K562 (cell line): ENCODE results near the gene RCOR3. TPM values are rescaled to one million over a fixed set of nuclear protein-coding genes. Genes with fewer than 3 reads are reported as not detected.
"Not testable (repeated sequence)": the region's sequence is repeated elsewhere in the genome, so short reads cannot be mapped to it uniquely, and the experiment has no call there.

Experiments used
- ATAC-seq: fragments of 200-7000 bp; cut with Tn5 transposase; 3 replicates; pipeline ENCODE4 v1.9.1; 2020; ENCODE audit warnings: moderate library complexity
- BruUV-seq: library from RNA; stranded (reverse); fragments of 400-500 nt; replicated peaks from 2 replicates; lab custom pipeline; 2021; lab: Mats Ljungman, UMichigan
- CTCF ChIA-PET: fragments of 300-600 bp; formaldehyde crosslinking; extraction: SDS; loops from one replicate; lab custom pipeline; 2021; ENCODE audit warnings: low intra/inter-chr PET ratio; lab: Yijun Ruan, JAX
- POLR2A ChIA-PET: fragments of 300-600, 350-650 bp; sonication (Branson Sonifier 250); formaldehyde crosslinking; extraction: SDS; loops from one replicate; lab custom pipeline; 2021; ENCODE audit warnings: antibody characterized with exemption, inconsistent platforms; lab: Yijun Ruan, JAX
- DNase-seq, 4 experiments: peaks; one replicate each; pipeline versions ENCODE4 v3.0.0 to v3.0.0-alpha.2; 2011 to 2018; ENCODE audit warnings: low spot score in 3 of 4, mixed read lengths in 3 of 4; ENCODE audit errors: extremely low read depth in 1 of 4
- FAIRE-seq: peaks from 2 replicates; lab custom pipeline; 2011; peaks lifted over from hg19 to GRCh38; lab: Jason Lieb, UNC
- H2AFZ ChIP-seq: 2 replicates; pipeline ENCODE4 v1.6.0; 2011; ENCODE audit warnings: low read depth, low read length, control low read depth, inconsistent platforms
- H3K27ac ChIP-seq: fragments of 200-600 bp; 3 replicates; pipeline ENCODE4 v1.8.0; 2011; ENCODE audit warnings: low read depth, mild to moderate bottlenecking, control low read depth, inconsistent platforms, low read length, moderate library complexity, mixed read lengths; ENCODE audit errors: extremely low read depth
- H3K27me3 ChIP-seq, 2 experiments: fragments of 300-600 bp in 1 of 2; 2 replicates in 1 of 2; 3 replicates in 1 of 2; pipeline versions ENCODE4 v1.6.0 to v1.8.0; 2011; ENCODE audit warnings: inconsistent platforms in 2 of 2, low read length in 2 of 2, mild to moderate bottlenecking in 1 of 2, mixed read lengths in 1 of 2, moderate library complexity in 1 of 2; ENCODE audit not compliant: control insufficient read depth in 2 of 2, insufficient read depth in 2 of 2
- H3K36me3 ChIP-seq: fragments of 300-600 bp; 3 replicates; pipeline ENCODE4 v1.8.0; 2011; ENCODE audit warnings: mild to moderate bottlenecking, low read length, inconsistent platforms; ENCODE audit not compliant: control insufficient read depth, insufficient read depth
- H3K4me1 ChIP-seq, 2 experiments: fragments of 200-600 bp in 1 of 2; replicated peaks in 1 of 2; 2 replicates in 1 of 2; 3 replicates in 1 of 2; pipeline versions ENCODE4 v1.5.1 to v1.8.0; 2011; ENCODE audit warnings: inconsistent platforms in 2 of 2, low read length in 2 of 2, mild to moderate bottlenecking in 1 of 2, mixed read lengths in 1 of 2, moderate library complexity in 1 of 2; ENCODE audit not compliant: control insufficient read depth in 2 of 2, insufficient read depth in 2 of 2
- H3K4me2 ChIP-seq: 2 replicates; pipeline ENCODE4 v1.6.1; 2011; ENCODE audit warnings: low read length, control low read depth, inconsistent platforms, mixed read lengths; ENCODE audit not compliant: insufficient read depth
- H3K4me3 ChIP-seq: fragments of 200-600 bp; sonication (generic), shearing (Covaris generic); 2 replicates; pipeline ENCODE4 v1.5.1; 2016; ENCODE audit warnings: control low read depth, inconsistent platforms
- H3K79me2 ChIP-seq: fragments of 200-600 bp; 3 replicates; pipeline ENCODE4 v1.8.0; 2011; ENCODE audit warnings: low read length, inconsistent platforms; ENCODE audit not compliant: control insufficient read depth, insufficient read depth
- H3K9ac ChIP-seq, 2 experiments: 2 replicates each; pipeline versions ENCODE4 v1.6.0 to v1.6.1; 2011; ENCODE audit warnings: low read depth in 2 of 2, low read length in 2 of 2, control low read depth in 1 of 2, inconsistent platforms in 1 of 2, mild to moderate bottlenecking in 1 of 2, mixed read lengths in 1 of 2; ENCODE audit not compliant: insufficient read depth in 1 of 2
- H3K9me1 ChIP-seq: one replicate; pipeline ENCODE4 v1.6.0; 2011; ENCODE audit warnings: inconsistent platforms, mild to moderate bottlenecking, low read length, moderate library complexity; ENCODE audit not compliant: control insufficient read depth, insufficient read depth
- H3K9me3 ChIP-seq: replicated peaks from 2 replicates; pipeline ENCODE4 v1.5.1; 2011; ENCODE audit warnings: low read depth, low read length, inconsistent platforms; ENCODE audit not compliant: control insufficient read depth, insufficient read depth
- H4K20me1 ChIP-seq: replicated peaks from 2 replicates; pipeline ENCODE4 v1.6.1; 2011; ENCODE audit warnings: low read length, inconsistent platforms, mixed read lengths; ENCODE audit not compliant: control insufficient read depth, insufficient read depth
- CXXC5 ChIP-seq: fragments of 250-450 bp; sonication (Bioruptor Pico); IDR thresholded peaks from 2 replicates; pipeline ENCODE4 v1.8.0; 2022; ENCODE audit warnings: inconsistent platforms, mild to moderate bottlenecking, moderate library complexity
- HINFP ChIP-seq: fragments of 450-650 bp; conservative IDR thresholded peaks from 2 replicates; pipeline ENCODE4 v1.6.1; 2016; ENCODE audit warnings: missing genetic modification characterization, low read depth, mild to moderate bottlenecking, control low read depth, missing compliant biosample characterization
- MGA ChIP-seq: fragments of 450-650 bp; IDR thresholded peaks from 2 replicates; pipeline ENCODE4 v1.6.1; 2016; ENCODE audit warnings: mild to moderate bottlenecking, moderate library complexity
- PHB2 ChIP-seq: fragments of 450-650 bp; IDR thresholded peaks from 2 replicates; pipeline ENCODE4 v1.6.1; 2017; ENCODE audit warnings: low read depth
- SRF ChIP-seq, 2 experiments: fragments of 250-450, 450-650 bp in 1 of 2; sonication (Bioruptor Pico) in 1 of 2; sonication (generic) in 1 of 2; formaldehyde crosslinking; IDR thresholded peaks; 2 replicates each; pipeline versions ENCODE4 v1.5.0 to v1.5.1; 2020 to 2022; ENCODE audit warnings: mild to moderate bottlenecking in 1 of 2, missing genetic modification reagents in 1 of 2
- TOE1 ChIP-seq, 2 experiments: fragments of 450-650 bp in 1 of 2; sonication (generic) in 1 of 2; formaldehyde crosslinking in 1 of 2; IDR thresholded peaks; 2 replicates each; pipeline versions ENCODE4 v1.7.1 to v1.8.0; 2016 to 2022; ENCODE audit warnings: borderline replicate concordance in 2 of 2, mild to moderate bottlenecking in 2 of 2, antibody characterized with exemption in 1 of 2, inconsistent platforms in 1 of 2, low read depth in 1 of 2, missing genetic modification reagents in 1 of 2, moderate library complexity in 1 of 2
- WGBS: fragments of 100-300 bp; shearing (Covaris generic); methylation state at CpG from one replicate; pipeline ENCODE4 v1.1.6; 2016; ENCODE audit warnings: low coverage, mixed read lengths; ENCODE audit not compliant: insufficient coverage; ENCODE audit errors: missing lambda C conversion rate; 5-methylcytosine and 5-hydroxymethylcytosine counted together
- in situ Hi-C: fragments of 300-500 bp; cut with MboI; formaldehyde crosslinking; loops from 4 replicates; pipeline ENCODE4 v1.15.0; 2018; ENCODE audit warnings: inconsistent platforms, mixed read lengths
- intact Hi-C: fragments of 100-400 bp; cut with micrococcal nuclease; formaldehyde crosslinking; loops from 2 replicates; pipeline ENCODE4 v1.14.2; 2022
- polyA plus RNA-seq, 8 experiments: library from polyadenylated mRNA; depleted of rRNA in 4 of 8; stranded (reverse) in 5 of 8; unstranded in 3 of 8; fragments of >200 nt; fragmentation: Nextera tagmentation in 2 of 8; fragmentation: Illumina TruSeq in 1 of 8; extraction: Ambion mirVana in 2 of 8; extraction: Trizol in 1 of 8; gene quantifications; 2 replicates each; pipeline versions ENCODE4 v1.2.1 to v1.2.3, GENCODE V29; 2011 to 2014; ENCODE audit warnings: inconsistent platforms in 1 of 8, missing spikeins in 1 of 8
- total RNA-seq, 7 experiments: library from RNA; depleted of rRNA in 6 of 7; stranded (reverse); fragments of >200 nt in 6 of 7; fragmentation: Illumina TruSeq in 2 of 7; extraction: Trizol in 2 of 7; gene quantifications; 2 replicates each; pipeline versions ENCODE4 v1.2.1 to v1.2.3, GENCODE V29; 2011 to 2021; ENCODE audit warnings: low replicate concordance in 1 of 7

RCOR3 gene
- total and polyA plus RNA-seq, 9 of the 15 experiments (the other 6 are each of a cell fraction or from before 2014, with no cell fraction given) = 9.7 to 42.7 (median 29.5) TPM

DNA sequence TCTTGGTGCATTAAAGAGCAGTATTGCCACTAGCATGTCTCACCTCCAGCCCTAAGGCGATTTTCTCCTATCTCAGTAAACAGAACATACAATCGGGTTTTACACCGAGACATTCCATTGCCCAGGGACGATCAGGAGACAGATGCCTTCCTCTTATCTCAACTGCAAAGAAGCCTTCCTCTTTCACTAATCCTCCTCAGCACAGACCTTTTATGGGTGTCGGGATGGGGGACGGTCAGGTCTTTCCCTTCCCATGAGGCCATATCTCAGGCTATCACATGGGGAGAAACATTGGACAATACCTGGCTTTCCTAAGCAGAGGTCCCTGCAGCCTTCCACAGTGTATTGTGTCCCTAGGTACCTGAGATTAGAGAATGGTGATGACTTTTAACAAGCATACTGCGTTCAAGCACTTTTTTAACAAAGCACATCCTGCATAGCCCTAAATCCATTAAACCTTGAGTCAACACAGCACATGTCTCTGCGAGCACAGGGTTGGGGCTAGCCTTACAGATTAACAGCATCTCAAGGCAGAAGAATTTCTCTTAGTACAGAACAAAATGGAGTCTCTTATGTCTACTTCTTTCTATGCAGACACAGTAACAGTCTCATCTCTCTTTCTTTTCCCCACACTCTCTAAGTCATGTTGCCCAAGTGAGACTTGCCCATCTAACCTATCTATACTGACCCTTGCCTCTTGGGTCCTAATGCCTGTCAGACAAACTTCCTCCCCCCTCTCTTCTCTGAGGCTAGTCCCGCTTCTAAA is 36.5 kb upstream of the RCOR3 start:
- BruUV-seq; CTCF ChIA-PET; in situ Hi-C loops; H3K36me3 ChIP-seq; H3K27me3 ChIP-seq; H3K9ac ChIP-seq; H3K9me3 ChIP-seq; H4K20me1 ChIP-seq; POLR2A ChIA-PET; H3K79me2 ChIP-seq; H3K9me1 ChIP-seq; H3K4me3 ChIP-seq; TF ChIP-seq TOE1 (CRISPR knock-in tag; IDR thresholded peaks at IDR 0.05; ENCODE audit: borderline replicate concordance, low read depth): not testable (repeated sequence)
- peak overlapping the region; percentile 66 for H3K27ac ChIP-seq
- FAIRE-seq (peak; percentile 73), DNase-seq (peak in 1 of 4 experiments; percentile 82), ATAC-seq (peak; percentile 72)
- intact Hi-C loops = loop anchor here (2.0 kb wide), 1 partner anchor 36 kb away; the partner anchor contains the start of gene RCOR3
- WGBS = 3% methylated on average over 9 of the region's 9 CpGs
- peak overlapping the region; percentile 90 for H2AFZ ChIP-seq
- H3K4me2 ChIP-seq = peak overlapping the region; percentile 55
- H3K4me1 ChIP-seq = peaks cover 2 to 22% of the 10 kb centered on the region in 2 experiments; a peak in 4 of 5 replicates
- TF ChIP-seq TOE1 (IDR thresholded peaks at IDR 0.05; ENCODE audit: borderline replicate concordance) = peak; percentile 47; the same call in 1 of the 2 replicates
- TF ChIP-seq PHB2 = peak; percentile 92; the same call in 1 of the 2 replicates
- peak; percentile 80 for TF ChIP-seq CXXC5
- peak; percentile 56; the same call in 1 of the 2 replicates for TF ChIP-seq MGA
- peak; percentile 87 for TF ChIP-seq HINFP (tag)
- TF ChIP-seq SRF (CRISPR knock-in tag; IDR thresholded peaks at IDR 0.05) = peak; percentile 49 to 95; a peak in 3 of 4 replicates
